NCI-H82 treated with DMSO at 0.1 percent for 48 hours (cell line): ENCODE data around the gene CDH22.

Experiments used
- DNase-seq: peaks from one replicate; lab custom pipeline; 2025; ENCODE audit not compliant: unreplicated experiment; lab: John Stamatoyannopoulos, UW

CDH22 gene

DNA sequence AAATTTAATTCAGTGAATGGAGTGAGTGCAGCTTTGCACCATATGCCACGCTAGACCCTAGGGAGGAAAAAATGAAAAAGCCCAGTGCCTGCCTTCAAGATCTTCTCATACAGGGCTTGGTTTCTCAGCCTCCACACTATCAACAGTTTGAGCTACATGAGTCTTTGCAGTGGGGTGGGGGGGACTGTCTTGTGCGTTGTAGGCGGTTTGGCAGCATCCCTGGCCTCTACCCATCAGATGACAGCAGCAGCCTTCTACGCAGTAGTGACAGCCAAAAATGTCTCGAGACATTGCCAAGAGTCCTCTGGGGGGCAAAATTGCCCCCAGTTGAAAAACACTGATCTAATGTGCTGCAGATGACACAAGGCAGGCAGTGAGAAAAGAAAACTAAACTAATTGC is 6.2 kb downstream of the CDH22 start:
- DNase-seq, result no peak

DNA sequence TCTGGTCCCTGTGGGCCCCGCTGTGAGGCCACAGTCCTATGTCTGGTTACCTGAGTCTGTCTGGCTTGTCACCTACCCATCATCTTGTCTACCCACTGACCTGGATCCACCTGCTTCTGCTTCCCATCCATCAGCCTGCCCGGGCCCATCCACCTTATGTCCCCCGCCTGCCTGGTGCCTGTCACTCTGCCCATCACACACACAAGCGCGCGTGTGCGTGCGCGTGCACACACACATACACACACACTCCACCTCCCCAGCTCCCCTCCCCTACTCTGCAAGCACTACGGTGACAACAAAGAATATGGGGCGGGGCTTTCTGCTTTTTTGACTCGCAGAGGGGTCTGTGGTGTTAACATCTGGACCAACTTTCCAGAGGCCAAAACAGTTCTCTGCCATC is 8.0 kb downstream of the CDH22 start:
- DNase-seq, result no peak

DNA sequence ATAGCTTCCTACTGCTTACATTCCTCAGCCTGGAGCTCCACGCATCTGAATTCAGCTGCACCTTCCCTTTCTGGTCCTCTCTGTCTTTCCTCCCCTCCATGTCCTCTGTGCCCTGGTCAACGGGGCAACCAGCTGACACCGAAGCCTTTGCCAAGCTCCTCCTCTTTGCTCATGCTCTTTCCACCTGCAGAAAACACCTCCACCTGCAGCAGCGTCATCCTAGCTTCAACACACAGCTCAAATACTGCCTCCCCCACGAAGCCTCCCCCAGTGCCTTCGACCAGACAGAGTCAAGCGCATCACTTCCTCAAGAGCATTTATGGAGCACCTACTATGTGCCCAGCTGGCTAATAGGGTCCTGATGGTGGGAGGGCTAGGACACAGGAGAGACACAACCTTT is 9.2 kb downstream of the CDH22 start:
- no peak for DNase-seq

DNA sequence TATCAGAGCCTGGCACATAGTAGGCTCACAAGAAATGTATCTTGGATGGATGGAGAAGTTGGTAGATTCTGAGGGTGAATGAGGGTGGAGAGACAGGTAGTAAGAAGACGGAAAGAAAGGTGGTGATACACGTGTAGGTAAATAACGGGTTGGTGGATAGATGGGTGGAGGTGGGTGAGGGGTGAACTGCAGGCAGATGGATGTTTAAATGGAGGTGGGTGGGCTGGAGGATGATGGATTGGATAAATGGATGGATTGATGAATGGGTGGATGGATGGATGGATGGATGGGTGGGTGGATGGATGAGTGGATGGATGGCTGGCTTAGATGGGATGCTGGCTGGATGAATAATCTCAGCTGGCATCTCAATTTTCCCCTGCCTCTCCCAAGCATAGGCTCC is 9.9 kb downstream of the CDH22 start:
- DNase-seq, result no peak

DNA sequence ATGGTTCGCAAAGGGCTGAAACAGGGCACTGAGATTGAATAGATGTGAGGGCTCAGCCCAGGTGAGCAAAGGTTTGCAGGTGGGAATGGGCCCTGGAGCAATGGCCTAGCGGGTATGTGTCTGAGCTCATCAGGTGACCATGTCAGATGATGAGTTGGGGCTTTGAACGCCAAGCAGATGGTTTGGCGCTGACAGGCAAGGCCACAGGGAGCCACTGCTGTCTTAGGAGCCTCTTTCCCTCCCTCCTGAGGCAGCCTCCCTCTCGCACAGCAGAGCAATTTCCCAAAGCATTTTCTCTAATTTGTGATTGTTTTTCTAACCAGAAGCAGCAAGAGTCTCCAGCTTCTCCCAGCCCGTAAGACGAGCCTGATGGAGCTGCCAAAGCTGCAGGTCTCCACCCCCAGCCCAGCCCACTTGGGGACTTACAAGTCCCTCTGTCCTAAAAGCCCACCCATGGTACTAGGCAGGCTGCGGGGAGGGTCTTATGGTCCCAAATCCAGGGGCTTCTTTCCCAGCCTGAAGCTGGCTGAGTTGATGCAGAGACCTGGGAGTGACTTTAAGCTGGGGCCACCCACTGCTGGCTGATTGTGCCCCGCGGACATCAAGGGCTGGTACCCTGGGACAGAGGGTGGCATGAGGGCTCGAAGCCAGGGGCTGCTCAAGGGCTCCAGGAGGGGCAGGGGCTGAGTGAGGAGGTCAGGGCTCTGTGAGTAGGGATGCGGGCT is 11.6 kb downstream of the CDH22 start:
- no peak for DNase-seq

DNA sequence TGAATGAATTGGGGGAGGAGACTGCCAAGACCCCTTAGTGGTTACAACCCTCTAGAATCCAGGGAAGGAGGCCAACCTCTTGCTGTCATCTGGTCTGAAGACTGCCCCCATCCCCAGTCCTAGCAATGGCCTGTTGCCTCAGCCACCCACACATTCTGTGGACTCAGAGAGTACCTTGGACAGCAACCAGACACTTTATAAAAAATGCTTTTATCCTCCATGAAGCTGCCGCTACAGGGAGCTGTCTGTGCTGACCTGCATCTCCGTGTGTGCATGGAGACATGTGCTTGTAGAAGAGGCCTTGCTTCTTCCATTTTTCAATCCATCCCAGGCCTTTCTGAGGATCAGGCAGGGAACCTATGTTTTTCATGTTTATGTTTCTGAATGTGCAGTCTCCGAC is 15.2 kb downstream of the CDH22 start:
- no peak for DNase-seq

DNA sequence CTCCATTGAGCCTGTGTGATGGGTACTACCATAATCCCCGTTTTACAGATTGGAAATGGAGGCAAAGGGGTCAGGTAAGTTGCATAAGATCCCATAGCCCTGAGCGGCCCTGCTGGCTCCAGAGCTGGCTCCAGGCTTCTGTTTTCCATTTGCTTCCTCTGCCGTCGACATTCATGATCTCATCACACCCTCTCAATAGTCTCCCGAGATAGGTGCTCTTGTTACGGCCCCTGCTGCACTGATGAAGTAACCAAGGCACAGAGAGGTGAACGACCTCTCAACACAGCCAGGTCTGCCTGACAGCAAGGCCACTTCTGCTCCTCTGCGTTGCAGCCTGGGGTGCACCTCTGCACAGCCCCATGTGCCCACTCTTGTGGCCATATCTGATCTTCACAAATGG is 16.9 kb downstream of the CDH22 start:
- DNase-seq, result no peak

DNA sequence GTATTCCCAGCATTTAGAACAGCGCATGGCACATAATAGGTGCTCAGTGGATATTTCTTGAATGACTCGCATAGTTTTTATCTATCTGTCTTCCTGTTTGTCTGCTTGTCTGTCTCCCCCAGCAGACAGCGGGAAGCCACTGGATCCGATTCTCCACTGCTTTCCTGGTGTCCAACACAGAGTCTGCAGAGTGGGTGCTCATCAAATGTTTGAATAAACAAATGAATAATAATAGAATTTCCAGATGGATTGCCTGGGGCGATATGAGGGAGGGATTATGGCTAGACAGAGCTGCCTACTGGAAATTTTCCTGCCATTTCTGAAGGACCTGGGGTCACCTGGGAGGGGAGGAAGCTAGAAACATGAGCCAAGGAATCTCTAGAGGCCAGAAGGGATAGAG is 18.9 kb downstream of the CDH22 start:
- no peak for DNase-seq

DNA sequence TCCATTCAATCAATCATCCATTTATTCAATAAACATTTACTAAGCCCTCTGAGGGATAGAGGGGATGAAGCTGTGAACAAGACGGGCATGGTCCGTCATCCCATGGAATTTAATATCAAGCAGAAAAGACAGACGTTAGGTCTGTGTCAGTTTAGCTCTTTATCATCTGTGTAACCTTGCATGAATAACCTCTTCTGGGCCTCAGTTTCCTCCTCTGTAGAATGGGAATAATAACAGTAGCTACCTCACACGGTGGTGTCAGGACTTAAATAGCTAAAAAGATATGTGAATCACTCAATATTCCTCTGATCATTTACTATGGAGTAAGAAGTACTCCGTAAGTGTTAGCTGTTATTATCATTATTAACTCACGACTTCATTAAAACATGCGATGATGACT is 21.3 kb downstream of the CDH22 start:
- no peak for DNase-seq

DNA sequence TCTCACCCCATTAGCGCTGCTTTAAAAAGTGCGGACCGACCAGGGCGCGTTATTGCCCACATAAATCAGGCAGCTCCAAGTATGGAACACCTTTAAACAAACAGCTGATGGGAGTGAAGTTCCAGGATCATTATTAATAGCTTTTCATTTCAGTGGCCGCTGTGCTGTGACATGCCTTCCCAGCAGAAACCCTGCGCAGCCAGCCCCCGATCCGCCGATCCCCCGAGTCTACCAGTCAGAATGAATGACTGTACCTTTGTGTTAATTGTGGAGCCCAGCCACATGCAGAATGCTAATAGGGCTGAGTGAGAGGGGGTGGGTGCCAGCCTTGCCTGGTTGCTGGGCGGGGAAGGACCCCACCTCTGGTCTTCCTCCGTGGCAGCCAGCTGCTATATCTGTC is 21.9 kb downstream of the CDH22 start:
- DNase-seq, result no peak

DNA sequence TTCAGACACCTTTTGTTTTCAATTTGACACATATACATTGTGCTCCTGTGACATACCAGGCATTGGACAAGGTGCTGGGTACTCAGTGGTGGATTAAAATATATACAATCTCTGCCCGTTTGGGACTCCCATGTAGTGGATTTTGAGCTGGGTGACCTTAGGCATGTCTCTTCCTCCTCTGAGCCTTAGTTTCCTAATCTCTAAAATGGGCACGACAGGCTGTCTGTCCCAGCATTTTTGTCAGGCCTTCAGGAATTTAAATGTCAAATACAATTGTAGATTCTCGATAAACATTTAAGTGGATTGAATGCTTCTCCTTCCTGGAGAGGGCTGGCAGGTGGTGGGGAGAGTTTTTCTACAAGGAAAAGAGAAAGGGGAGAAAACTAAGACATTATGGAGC is 22.6 kb downstream of the CDH22 start:
- no peak for DNase-seq

DNA sequence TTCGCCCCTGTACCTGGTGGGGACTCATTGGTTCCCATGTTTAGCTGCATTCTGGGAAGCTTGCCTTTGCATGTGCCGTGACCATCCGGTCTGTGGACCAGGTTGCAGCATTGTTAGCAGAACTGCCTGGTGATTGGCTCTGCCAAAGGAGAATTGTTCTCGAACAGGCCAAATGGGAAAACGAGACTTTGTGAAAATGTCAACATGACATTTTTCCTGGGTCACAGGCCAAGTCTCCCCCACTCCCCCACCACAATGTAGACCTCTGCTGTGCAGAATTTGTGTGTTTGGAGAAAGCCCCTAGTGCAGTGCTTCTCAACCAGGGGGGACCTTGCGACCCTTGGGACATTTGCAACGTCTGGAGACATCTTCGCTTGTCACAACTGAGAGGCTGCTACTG is 23.2 kb downstream of the CDH22 start:
- no peak for DNase-seq

DNA sequence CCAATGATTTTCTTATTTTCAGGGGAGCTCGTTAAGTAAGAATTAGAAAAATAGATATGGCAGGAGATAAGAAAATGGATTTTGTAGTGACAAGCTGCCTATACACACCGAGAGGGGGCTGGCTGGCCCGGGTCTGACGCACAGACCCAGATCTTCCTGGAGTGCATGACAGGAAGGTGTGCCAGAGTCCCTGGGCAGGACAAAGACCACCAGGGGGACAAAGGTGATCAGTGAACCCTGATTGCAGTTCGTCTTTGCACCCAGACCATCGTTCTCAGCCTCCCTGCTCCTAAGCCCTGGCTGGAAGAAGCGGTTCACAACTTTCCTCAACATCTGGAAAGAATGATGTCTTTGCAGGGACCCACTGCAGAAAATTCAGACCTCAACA is 24.3 kb downstream of the CDH22 start:
- DNase-seq, result no peak

DNA sequence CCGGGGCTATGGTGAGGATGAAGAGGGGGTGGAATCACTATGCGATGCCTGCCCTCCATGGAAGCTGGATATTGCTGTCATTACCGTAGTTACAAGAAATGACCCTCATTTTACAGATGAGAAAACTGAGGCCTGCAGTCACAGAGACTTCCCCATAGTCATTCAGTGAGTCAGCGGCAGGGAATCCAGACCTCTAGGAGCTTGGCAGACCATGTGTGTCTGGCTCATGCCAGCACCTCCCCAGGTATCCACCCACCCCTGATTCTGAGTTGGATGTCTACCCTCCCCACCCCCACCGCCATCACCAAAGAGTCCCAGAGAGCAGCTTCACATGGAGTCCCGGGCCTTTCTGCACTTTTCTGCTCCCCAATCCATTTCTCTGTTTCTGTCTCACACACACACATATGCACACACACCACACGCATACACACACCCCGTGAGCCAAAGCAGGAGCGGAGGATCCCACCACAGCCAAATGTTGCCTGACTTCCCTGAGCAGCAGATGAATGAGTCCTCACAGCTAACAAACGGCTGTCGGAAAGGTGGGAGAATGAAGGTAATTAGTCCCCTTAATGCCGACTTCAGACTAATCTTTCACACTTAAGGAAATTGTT is 24.8 kb downstream of the CDH22 start:
- no peak for DNase-seq

DNA sequence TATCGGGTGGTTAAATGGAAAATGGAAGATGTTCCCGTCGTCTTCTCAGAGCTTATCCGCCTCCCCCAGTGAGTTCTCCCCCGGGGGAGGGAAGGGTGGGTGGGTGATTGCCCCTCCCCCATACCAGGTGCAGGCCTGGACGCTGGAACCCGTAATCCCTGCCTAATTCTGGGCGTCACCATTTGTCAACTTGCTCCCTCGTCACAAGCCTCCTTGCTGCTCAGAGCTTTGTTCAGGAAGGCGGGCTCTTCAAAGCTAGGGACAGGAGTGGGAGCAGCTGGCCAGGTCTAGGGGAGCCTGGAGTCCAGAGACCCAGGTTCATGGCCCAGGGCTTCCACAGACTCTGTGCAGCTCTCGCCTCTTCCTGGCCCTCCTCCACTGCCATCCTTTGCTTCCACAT is 25.6 kb downstream of the CDH22 start:
- peak; percentile 95 for DNase-seq

DNA sequence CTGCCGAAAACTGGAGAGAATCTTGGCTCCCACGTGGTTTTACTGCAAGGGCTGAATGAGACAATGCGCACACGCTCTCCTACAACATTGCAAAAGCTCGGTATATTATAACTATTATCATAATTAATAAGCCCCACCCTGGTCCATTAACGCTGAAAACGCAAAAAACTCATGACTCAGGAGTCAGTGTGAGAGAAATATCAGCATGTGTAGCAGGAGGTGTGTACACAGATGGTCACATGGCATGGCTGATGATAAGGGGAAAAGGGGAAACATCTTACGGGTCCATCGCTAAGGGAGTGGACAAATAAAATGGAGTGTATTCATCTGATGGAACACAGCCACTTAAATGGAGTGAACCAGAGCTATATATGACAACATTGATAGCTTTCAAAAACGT is 29.2 kb downstream of the CDH22 start:
- DNase-seq, result no peak

DNA sequence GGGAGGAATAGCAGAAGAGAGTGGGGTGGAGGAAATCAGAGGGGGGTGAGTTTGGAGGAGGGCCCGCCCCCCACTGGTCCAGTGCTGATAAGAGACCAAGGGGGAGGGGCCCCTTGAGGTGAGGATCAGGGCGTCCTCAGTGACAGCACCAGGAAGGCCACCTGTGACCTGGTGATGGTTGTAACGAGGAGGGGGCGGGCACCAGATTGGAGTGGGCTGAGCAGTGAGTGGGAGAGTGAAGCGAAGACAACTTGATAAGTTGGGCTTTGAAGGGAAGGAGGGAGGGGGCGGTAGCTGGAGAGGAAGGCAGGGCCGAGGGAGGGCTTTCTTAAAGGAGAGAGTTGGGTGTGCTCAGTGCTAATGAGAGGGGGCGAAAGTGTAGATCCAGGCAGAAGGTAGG is 30.7 kb downstream of the CDH22 start:
- DNase-seq, result no peak

DNA sequence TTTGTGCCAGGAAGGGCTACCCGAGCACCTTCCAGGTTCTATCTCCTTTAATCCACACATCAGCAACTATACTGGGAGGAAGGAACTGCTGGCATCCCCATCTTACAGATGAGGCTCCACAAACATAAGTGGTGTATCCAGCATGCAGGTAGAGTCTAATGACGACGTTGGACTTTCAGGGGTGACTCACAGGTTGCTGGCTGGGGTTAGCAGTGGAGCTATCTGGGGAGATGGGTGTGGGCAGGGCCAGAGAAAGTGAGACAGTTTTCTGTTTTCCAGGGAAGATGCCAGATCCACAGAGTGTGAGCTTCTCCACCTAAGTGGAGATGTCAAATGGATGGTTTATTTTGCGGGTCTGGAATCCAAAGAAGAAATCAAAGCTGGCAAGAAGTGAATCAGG is 31.8 kb downstream of the CDH22 start:
- DNase-seq, result no peak

DNA sequence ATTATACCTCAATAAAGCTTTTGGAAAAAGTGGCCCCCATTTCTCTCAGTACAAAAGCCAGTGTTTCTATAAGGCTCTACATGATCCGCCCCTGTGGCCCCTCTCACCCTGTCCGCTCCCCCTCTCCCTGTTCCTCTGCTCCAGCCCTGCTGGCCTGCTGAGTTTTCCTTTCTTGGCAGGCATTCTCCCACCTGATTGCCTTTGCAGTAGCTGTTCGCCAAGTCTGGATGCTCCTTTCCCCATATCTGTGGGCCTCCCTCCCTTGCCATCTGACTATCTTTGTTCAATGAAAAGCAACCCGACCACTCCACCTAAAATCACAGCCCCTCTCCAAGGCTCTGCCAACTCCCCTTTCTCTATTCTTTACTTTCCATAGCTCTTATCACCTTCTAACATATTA is 33.2 kb downstream of the CDH22 start:
- DNase-seq, result no peak

DNA sequence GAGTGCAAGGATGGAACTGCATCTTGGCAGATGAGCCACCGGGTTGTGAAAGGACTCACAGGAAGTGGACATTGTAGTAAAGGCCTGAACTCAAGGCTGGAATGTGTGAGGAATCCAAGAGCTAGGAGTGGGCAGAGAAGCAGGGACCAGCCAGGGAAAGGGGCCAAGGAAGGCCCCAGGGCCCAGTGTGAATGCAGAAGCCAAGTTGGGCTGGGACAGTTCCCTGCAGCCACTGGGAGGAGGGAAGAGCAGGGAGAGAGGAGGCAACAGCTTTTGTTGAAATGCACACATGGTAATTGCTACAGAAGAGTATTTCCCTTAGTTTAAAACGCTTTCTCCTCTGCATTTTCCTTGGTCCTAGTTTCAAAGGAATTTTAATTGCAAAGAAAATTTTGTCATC is 34.6 kb downstream of the CDH22 start:
- no peak for DNase-seq

DNA sequence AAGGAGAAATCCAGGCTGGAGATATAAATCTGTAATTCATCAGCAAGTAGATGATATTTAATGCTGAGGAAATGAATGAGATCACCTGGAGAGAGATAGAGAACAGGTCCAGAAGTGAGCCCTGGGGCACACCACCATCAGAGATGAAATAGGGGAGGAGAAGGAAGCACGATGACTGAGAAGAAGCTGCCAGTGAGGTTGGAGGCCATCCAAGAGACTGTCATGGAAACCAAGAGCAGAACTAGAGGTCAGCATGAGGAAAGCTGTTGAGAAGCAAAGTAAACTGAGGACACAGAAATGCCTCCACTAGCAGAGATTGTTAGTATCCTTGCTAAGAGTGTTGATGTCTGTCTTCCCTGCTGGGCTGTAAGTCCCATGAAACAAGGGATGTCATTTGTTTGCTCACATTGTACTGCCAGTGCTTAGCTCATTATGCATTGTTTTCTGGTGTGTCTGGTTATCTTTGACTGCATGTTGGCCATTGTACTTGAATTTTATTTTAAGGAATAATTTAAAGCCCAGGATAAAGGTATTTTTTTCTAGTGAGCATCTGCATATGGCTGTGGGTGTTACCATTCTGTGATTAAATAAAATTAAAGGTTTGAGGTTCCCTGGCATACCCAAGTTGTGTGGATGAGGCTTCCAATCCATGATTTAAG is 35.8 kb downstream of the CDH22 start:
- DNase-seq, result no peak

DNA sequence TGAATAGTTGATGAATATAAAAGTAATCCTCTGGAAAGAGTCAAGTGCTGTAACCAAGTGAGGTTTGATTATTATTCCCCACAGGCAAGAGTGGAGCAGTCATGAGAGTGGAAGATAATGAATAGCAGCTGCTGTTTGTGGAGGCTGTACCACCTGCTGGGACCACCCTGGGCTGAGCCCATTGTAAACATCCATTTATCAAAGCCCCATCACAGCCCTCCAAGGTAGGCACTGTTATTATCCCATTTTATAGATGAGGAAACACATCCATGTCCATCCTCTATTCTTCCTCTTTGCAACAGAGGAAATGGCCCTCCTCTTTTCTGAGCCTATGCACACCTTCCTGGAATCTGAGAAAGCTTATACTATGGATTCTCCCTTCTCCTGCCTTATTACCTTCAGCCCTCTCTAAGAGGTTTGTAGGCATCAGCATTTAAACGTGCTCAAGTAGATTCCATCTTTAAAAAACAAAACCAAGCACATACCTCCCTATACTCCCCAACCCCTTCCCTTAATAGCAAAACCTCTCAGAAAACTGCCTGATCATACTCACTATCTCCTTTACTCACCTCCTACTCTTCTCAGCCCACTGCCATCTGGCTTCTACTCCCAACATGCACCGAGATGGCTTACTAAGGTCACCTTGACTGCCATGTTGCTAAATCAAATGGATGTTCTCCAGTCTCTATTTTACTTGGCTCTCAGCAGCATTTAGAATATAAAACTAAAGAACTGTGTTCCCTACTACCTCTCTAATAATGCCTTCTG is 37.1 kb downstream of the CDH22 start:
- DNase-seq, result no peak
